Activated CD8-positive, alpha-beta memory T cell treated with anti-CD3 and anti-CD28 coated beads, Interleukin-2, amount 10 ng/mL, durations not matched to agents 7 days and 5 days (primary cell): ENCODE measurements around the gene KRTAP10-3. TPM values are rescaled to one million over a fixed set of nuclear protein-coding genes. Genes with fewer than 3 reads are reported as not detected.
"Not testable (repeated sequence)": the region's sequence is repeated elsewhere in the genome, so short reads cannot be mapped to it uniquely, and the experiment has no call there.

Experiments used
- ATAC-seq: fragments of 150-1000 bp; cut with Tn5 transposase; one replicate; pipeline ENCODE4 v1.10.0; 2021; ENCODE audit warnings: moderate library complexity
- CTCF ChIA-PET: fragments of 350-600 bp; sonication (Branson Sonifier 250); formaldehyde crosslinking; loops from one replicate; lab custom pipeline; 2021; ENCODE audit warnings: antibody characterized with exemption; lab: Charles Lee
- DNase-seq: peaks from one replicate; pipeline ENCODE4 v3.0.0-alpha.2; 2020
- H3K27ac Mint-ChIP-seq: one replicate; pipeline ENCODE4 v1.8.0; 2021; ENCODE audit warnings: mild to moderate bottlenecking, mixed read lengths
- H3K27me3 Mint-ChIP-seq: one replicate; pipeline ENCODE4 v1.8.0; 2021; ENCODE audit warnings: mixed read lengths
- H3K36me3 Mint-ChIP-seq: one replicate; pipeline ENCODE4 v1.8.0; 2021; ENCODE audit warnings: mild to moderate bottlenecking, mixed read lengths
- H3K4me1 Mint-ChIP-seq: one replicate; pipeline ENCODE4 v1.8.0; 2021; ENCODE audit warnings: mixed read lengths
- H3K4me3 Mint-ChIP-seq: one replicate; pipeline ENCODE4 v1.8.0; 2021; ENCODE audit warnings: mild to moderate bottlenecking, moderate library complexity, mixed read lengths
- H3K9me3 Mint-ChIP-seq: one replicate; pipeline ENCODE4 v1.8.0; 2022; ENCODE audit warnings: low read depth, mixed read lengths
- total RNA-seq, 2 experiments: library from RNA; stranded (reverse); gene quantifications; one replicate each; pipeline ENCODE4 v1.2.3, GENCODE V29; 2021

KRTAP10-3 gene, protein sequence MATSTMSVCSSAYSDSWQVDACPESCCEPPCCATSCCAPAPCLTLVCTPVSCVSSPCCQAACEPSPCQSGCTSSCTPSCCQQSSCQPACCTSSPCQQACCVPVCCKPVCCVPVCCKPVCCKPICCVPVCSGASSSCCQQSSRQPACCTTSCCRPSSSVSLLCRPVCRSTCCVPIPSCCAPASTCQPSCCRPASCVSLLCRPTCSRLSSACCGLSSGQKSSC
- total RNA-seq, result not detected

DNA sequence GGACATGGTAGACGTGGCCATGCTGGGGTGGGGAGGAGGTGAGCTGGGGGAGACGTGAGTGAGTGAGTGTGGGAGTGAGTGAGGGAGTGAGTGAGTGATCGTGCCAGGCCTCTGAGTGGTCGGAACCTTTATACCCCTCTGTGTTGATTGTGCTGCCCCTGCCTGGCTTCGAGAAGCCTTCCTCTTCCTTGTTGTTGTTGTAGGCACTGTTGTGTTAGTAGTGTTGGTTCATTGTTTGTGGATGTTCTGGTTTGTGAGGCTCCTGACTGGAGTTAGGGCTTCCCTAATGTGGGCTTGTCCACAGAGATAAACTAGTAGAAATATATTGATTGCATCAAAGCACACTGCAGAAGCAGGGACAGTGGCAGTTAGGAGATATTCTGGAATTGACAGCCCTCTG is at the start of gene KRTAP10-3:
Gene KRTAP10-3, minus strand, starts transcription at position 101 of the 400 bp plus-strand sequence. Its CDS starts 80 bp downstream, at position 21.
- no peak for ATAC-seq
- H3K4me3 Mint-ChIP-seq, result no peak within 1 kb of the TSS
- CTCF ChIA-PET, result no interaction called here
- DNase-seq, result peak; percentile 16
- H3K9me3 Mint-ChIP-seq, result peaks cover 2% of the 10 kb centered on the region
- peaks cover 17% of the 10 kb centered on the region for H3K27me3 Mint-ChIP-seq
- no peaks in the 10 kb centered on the region for H3K4me1 Mint-ChIP-seq
- peaks cover 8% of the 10 kb centered on the region for H3K36me3 Mint-ChIP-seq
- H3K27ac Mint-ChIP-seq, result no peak within 1 kb of the TSS

DNA sequence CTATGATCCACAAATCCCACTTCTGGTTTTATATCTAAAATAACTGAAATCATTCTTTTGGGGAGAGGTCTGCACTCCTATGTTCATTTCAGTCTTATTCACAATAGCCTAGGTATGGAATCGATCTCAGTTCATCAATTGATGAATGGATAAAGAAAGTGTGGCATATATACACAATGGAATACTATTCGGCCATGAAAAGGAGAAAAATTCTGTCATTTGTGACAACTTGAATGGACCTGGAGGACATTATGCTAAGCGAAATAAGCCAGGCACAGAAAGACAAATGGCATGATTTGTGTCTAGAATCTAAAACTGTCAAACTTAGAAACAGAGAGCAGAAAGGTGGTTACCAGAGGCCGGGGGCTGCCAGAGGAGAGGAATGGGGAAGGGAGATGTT is 47.9 kb upstream of the KRTAP10-3 start:
- Mint-ChIP-seq H3K9me3 (peaks cover 13% of the 10 kb centered on the region), H3K36me3 (peaks cover 6% of the 10 kb centered on the region)

GRCh38 chr21:44603911-44604310 is 45.3 kb upstream of the KRTAP10-3 start:
- Mint-ChIP-seq H3K27me3 (peaks cover 27% of the 10 kb centered on the region), H3K4me1 (no peaks in the 10 kb centered on the region)

More for the DNA sequence above, 47.9 kb upstream of the KRTAP10-3 start:
- no peak for DNase-seq
- CTCF ChIA-PET, result no interaction called here
- ATAC-seq, result no peak
- Mint-ChIP-seq H3K27ac (no peak overlapping the region), H3K4me1 (no peaks in the 10 kb centered on the region), H3K27me3 (peaks cover 30% of the 10 kb centered on the region), H3K4me3 (no peak overlapping the region)

DNA sequence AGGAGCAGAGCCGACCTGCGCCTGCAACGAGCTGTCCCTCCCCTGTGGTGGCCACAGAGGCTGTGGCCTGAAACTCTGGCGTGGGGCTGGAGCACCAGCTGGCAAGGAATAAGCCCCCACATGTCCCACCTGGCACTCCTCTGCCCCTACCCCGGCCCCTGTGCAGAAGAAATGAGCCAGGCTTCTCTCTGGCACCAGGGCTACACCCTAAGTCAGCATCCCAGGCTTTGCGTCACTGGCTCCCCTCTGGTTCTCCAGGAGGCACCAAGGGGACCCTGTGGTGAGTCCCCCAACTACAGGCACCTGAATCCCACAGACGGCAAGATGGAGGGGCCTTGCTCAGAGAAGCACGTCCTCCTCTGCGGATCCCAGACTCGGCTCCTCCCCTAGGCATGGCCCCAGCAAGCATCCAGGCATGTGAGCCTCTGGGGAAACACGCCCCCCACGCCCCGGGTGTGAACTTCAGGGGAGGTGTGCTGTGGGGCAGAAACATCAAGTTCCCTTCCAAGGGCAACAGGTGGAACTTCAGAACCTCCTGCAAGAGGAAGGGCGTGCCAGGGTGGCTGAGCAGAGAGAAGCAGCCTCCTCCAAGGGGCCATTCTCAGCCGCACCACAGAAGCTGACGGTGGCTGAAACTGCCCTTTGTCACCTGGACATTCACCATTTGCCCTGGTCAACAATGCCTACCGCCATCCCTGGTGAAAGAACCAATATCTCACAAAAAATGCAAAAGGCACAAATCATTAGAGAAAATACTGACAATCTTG is 44.7 kb upstream of the KRTAP10-3 start:
- DNase-seq (no peak), ATAC-seq (no peak)
- peaks cover 26% of the 10 kb centered on the region for H3K27me3 Mint-ChIP-seq
- H3K36me3 Mint-ChIP-seq, result no peaks in the 10 kb centered on the region
- H3K27ac Mint-ChIP-seq, result no peak overlapping the region
- no peak overlapping the region for H3K4me3 Mint-ChIP-seq
- CTCF ChIA-PET, result no interaction called here
- H3K4me1 Mint-ChIP-seq, result no peaks in the 10 kb centered on the region
- H3K9me3 Mint-ChIP-seq, result no peaks in the 10 kb centered on the region

More at GRCh38 chr21:44603911-44604310, 45.3 kb upstream of the KRTAP10-3 start:
- CTCF ChIA-PET, result no interaction called here
- H3K9me3 Mint-ChIP-seq, result peaks cover 1% of the 10 kb centered on the region
- H3K4me3 Mint-ChIP-seq, result no peak overlapping the region
- DNase-seq (no peak), ATAC-seq (no peak)
- no peaks in the 10 kb centered on the region for H3K36me3 Mint-ChIP-seq
- H3K27ac Mint-ChIP-seq, result no peak overlapping the region

DNA sequence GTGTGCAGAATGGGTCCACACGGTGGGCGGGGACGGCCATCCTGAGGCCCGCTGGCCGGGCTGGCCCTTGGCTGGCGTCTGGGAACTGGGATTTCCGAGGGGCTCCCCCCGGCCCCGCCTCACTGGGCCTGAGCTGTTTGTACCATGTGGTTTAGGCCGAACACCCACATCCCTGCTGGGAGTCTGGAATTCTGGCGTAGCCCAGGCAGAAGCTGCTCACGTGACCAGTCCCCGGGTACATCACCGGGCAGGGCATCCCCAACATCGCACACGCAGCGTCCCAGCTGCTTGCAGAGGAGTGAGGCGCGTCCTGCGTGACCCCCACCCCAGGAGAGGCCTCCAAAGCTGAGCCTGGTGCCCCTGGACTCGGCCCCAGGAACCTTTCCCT is 43.9 kb upstream of the KRTAP10-3 start:
- ATAC-seq (no peak), DNase-seq (no peak)
- Mint-ChIP-seq H3K9me3 (no peaks in the 10 kb centered on the region), H3K4me1 (no peaks in the 10 kb centered on the region), H3K27ac (no peak overlapping the region), H3K36me3 (no peaks in the 10 kb centered on the region), H3K4me3 (no peak overlapping the region), H3K27me3 (peaks cover 24% of the 10 kb centered on the region)
- CTCF ChIA-PET, result no interaction called here

- Mint-ChIP-seq H3K27me3 (peaks cover 27% of the 10 kb centered on the region), H3K9me3 (no peaks in the 10 kb centered on the region), H3K36me3 (no peaks in the 10 kb centered on the region), H3K27ac (no peak overlapping the region), H3K4me1 (no peaks in the 10 kb centered on the region), H3K4me3 (no peak overlapping the region)
- ATAC-seq (no peak), DNase-seq (no peak)
- CTCF ChIA-PET, result no interaction called here
Observed at GRCh38 chr21:44601596-44602462, 43.2 kb upstream of the KRTAP10-3 start.

DNA sequence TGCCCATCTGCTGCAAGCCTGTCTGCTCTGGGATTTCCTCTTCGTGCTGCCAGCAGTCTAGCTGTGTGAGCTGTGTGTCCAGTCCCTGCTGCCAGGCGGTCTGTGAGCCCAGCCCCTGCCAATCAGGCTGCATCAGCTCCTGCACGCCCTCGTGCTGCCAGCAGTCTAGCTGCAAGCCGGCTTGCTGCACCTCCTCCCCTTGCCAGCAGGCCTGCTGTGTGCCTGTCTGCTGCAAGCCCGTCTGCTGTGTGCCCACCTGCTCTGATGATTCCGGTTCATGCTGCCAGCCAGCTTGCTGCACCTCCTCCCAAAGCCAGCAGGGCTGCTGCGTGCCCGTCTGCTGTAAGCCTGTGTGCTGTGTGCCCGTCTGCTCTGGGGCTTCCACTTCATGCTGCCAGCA is 42.5 kb upstream of the KRTAP10-3 start:
- H3K27ac Mint-ChIP-seq, ATAC-seq, H3K36me3 Mint-ChIP-seq, DNase-seq, H3K9me3 Mint-ChIP-seq, H3K4me1 Mint-ChIP-seq, CTCF ChIA-PET, H3K4me3 Mint-ChIP-seq: not testable (repeated sequence)
- H3K27me3 Mint-ChIP-seq, result peaks cover 24% of the 10 kb centered on the region

GRCh38 chr21:44600118-44600978 is 41.8 kb upstream of the KRTAP10-3 start, which contains the start of gene KRTAP10-7:
Gene KRTAP10-7, plus strand, starts transcription at chr21:44600597. Its CDS starts 25 bp downstream, at chr21:44600622.
- not testable (repeated sequence) for H3K9me3 Mint-ChIP-seq

GRCh38 chr21:44599264-44600029 is 40.9 kb upstream of the KRTAP10-3 start:
- Mint-ChIP-seq H3K27ac (no peak overlapping the region), H3K36me3 (no peaks in the 10 kb centered on the region), H3K4me1 (no peaks in the 10 kb centered on the region), H3K9me3 (no peaks in the 10 kb centered on the region), H3K27me3 (peaks cover 10% of the 10 kb centered on the region), H3K4me3 (no peak overlapping the region)
- CTCF ChIA-PET, result no interaction called here
- ATAC-seq, result no peak
- no peak for DNase-seq

More at GRCh38 chr21:44600118-44600978, 41.8 kb upstream of the KRTAP10-3 start, which contains the start of gene KRTAP10-7:
- H3K4me1 Mint-ChIP-seq, H3K4me3 Mint-ChIP-seq, CTCF ChIA-PET, H3K27ac Mint-ChIP-seq, H3K36me3 Mint-ChIP-seq, ATAC-seq, DNase-seq: not testable (repeated sequence)
- peaks cover 19% of the 10 kb centered on the region for H3K27me3 Mint-ChIP-seq

- ATAC-seq (no peak), DNase-seq (no peak)
- Mint-ChIP-seq H3K4me1 (no peaks in the 10 kb centered on the region), H3K27me3 (peaks cover 2% of the 10 kb centered on the region), H3K36me3 (no peaks in the 10 kb centered on the region), H3K4me3 (no peak overlapping the region), H3K27ac (no peak overlapping the region), H3K9me3 (no peaks in the 10 kb centered on the region)
- CTCF ChIA-PET, result no interaction called here
Observed at GRCh38 chr21:44598061-44598460, 39.5 kb upstream of the KRTAP10-3 start.

DNA sequence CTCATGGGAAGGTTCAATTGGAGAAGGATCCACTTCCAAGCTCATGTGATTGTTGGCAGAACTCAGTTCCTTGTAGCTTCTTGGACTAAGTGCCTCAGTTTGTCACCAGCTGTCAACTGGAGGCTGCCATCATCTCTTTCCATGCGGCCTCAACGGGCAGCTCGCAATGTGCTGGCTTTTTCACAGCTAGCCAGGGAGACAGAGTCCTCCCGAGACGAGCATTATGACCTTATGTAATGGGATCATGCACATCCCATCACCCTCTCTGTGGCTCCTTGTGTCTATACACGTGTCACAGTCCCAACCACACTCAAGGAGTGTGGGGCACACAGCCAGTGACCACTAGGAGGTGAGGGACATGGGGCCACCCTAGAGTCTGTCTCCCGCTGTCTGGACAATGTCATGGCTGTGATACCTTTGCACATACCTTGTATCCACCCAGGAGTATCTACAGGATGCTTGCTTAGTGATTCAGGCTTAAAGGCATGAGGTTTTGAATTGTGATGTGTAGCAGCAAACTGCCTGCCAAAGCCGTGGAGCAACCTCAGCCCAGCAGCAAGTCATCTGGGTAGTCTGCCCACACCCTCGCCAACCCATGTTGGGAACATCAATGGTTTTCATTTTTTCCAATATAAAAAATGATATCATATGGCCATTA is 37.6 kb upstream of the KRTAP10-3 start:
- H3K27me3 Mint-ChIP-seq, result peaks cover 2% of the 10 kb centered on the region
- no peak overlapping the region for H3K27ac Mint-ChIP-seq
- CTCF ChIA-PET, result interaction anchor here (0.6 to 0.8 kb wide), 2 partner anchors 86 to 202 kb away, joined by 3 read pairs; partner anchors contain the start of gene KRTAP12-1
- no peak overlapping the region for H3K4me3 Mint-ChIP-seq
- ATAC-seq (no peak), DNase-seq (peak; percentile 33)
- H3K36me3 Mint-ChIP-seq, result no peaks in the 10 kb centered on the region
- H3K9me3 Mint-ChIP-seq, result no peaks in the 10 kb centered on the region
- no peaks in the 10 kb centered on the region for H3K4me1 Mint-ChIP-seq
